Pericardium fibroblast (primary cell): ENCODE results near the gene ZNF281. TPM values are rescaled to one million over a fixed set of nuclear protein-coding genes. Genes with fewer than 3 reads are reported as not detected.

ENCODE experiments used
- total RNA-seq: library from RNA; depleted of rRNA; stranded (reverse); fragments of >200 nt; gene quantifications from 2 replicates; pipeline ENCODE4 v1.2.3, GENCODE V29; 2015

ZNF281 gene, protein sequence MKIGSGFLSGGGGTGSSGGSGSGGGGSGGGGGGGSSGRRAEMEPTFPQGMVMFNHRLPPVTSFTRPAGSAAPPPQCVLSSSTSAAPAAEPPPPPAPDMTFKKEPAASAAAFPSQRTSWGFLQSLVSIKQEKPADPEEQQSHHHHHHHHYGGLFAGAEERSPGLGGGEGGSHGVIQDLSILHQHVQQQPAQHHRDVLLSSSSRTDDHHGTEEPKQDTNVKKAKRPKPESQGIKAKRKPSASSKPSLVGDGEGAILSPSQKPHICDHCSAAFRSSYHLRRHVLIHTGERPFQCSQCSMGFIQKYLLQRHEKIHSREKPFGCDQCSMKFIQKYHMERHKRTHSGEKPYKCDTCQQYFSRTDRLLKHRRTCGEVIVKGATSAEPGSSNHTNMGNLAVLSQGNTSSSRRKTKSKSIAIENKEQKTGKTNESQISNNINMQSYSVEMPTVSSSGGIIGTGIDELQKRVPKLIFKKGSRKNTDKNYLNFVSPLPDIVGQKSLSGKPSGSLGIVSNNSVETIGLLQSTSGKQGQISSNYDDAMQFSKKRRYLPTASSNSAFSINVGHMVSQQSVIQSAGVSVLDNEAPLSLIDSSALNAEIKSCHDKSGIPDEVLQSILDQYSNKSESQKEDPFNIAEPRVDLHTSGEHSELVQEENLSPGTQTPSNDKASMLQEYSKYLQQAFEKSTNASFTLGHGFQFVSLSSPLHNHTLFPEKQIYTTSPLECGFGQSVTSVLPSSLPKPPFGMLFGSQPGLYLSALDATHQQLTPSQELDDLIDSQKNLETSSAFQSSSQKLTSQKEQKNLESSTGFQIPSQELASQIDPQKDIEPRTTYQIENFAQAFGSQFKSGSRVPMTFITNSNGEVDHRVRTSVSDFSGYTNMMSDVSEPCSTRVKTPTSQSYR
- total RNA-seq: 9.6 and 10.6 TPM in 2 replicates

DNA sequence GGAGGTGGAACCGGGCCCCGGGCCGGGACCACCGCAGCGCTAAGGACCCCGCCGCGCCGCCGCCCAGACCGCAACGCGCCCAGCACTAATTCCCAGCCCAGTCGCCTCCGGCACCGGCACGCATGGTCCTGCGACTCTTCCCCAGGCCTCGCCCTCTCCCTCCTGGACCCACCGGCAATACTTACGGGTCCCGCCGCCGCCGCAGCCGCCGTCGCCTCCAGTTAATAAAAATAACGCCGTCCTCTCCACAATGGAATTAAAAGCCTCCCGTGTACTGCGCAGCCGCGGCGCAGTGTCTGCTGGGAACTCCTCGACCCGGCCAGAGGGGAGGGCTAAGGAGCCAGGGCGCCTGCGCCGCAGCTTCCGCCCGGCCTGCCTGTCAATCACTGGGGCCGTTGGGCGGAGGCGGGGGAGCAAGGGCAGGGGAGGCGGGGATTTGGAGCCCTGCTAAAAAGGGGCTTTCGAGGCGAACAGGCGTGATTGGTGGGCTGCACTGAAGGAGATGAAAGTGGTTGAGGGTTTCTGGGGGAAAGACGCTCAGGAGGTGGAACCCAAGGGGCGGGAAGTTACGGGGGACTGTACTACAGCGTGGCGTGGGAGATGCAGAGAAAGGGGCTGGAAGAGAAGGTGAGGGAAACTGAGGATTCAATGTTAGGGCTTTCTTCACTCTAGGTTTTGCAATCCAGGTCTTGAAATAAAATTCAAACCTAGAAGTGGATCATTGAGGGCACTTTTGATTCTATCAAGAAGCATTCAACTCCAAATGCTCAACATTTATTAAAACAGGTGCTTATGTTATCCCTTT lies at the start of gene ZNF281:
Gene ZNF281 (minus strand): TSS at position 276 of the 805 bp plus-strand sequence. CDS start 331 bp downstream, outside the sequence.

Other genes with a start within 250 kb of the ZNF281 start
- 0.23 and 0.43 TPM in 2 replicates for gene KIF14, start 210.7 kb upstream of the ZNF281 start, total RNA-seq